Body of pancreas (tissue), 4 donors: ENCODE data around the gene IVD. TPM values are rescaled to one million over a fixed set of nuclear protein-coding genes. Genes with fewer than 3 reads are reported as not detected.
A peak's percentile ranks its signal among the peaks of the same experiment; 100 is the strongest.

Experiments used
- ATAC-seq: fragments of 150-250 bp; one replicate; pipeline ENCODE4 v1.9.1; 2016
- DNase-seq, 4 donors: peaks; one replicate each; pipeline ENCODE4 v3.0.0-alpha.2; 2019
- H3K27ac ChIP-seq, 4 donors: fragments of 200-600 bp; sonication (generic); 1 replicate in 3 of 4; 2 replicates in 1 of 4; pipeline versions ENCODE4 v1.5.1 to v1.6.1; 2016 to 2019; ENCODE audit warnings: mild to moderate bottlenecking in 1 of 4, mixed read lengths in 1 of 4, moderate library complexity in 1 of 4
- H3K27me3 ChIP-seq, 2 donors: fragments of 200-600 bp; sonication (generic); one replicate each; pipeline ENCODE4 v1.6.0; 2016; ENCODE audit warnings: mild to moderate bottlenecking in 1 of 2
- H3K36me3 ChIP-seq, 2 donors: fragments of 200-600 bp; sonication (generic); replicated peaks in 1 of 2; 2 replicates each; pipeline ENCODE4 v1.5.1; 2016; ENCODE audit warnings: low read depth in 2 of 2; ENCODE audit not compliant: insufficient read depth in 1 of 2
- H3K4me1 ChIP-seq: fragments of 200-600 bp; sonication (generic); one replicate; pipeline ENCODE4 v1.6.0; 2016
- H3K4me3 ChIP-seq, 2 donors: fragments of 200-600 bp; sonication (generic); 1 replicate in 1 of 2; 2 replicates in 1 of 2; pipeline ENCODE4 v1.5.1; 2016 to 2019
- H3K9me3 ChIP-seq, 3 donors: fragments of 200-600 bp; sonication (generic); 1 replicate in 2 of 3; 2 replicates in 1 of 3; pipeline ENCODE4 v1.5.1; 2016
- POLR2A ChIP-seq, 3 donors: fragments of 450-650 bp; IDR thresholded peaks; one replicate each; pipeline ENCODE4 v1.6.1; 2016; ENCODE audit warnings: antibody characterized with exemption in 3 of 3, mild to moderate bottlenecking in 2 of 3
- whole genome bisulfite sequencing, 2 donors: methylation state at CpG; one replicate each; pipeline ENCODE4 v1.1.5; 2017; 5-methylcytosine and 5-hydroxymethylcytosine counted together
- intact Hi-C: fragments of 100-400 bp; cut with DNase I; formaldehyde crosslinking; loops from one replicate; pipeline ENCODE4 v1.15.1; 2023
- total RNA-seq, 2 donors: library from RNA; depleted of rRNA; stranded (reverse); fragments of >200 nt; gene quantifications; one replicate each; pipeline ENCODE4 v1.1.0, GENCODE V29; 2016
- TF ChIP-seq, protein P1 (sequence below), 7 experiments: fragments of 450-650 bp in 4 of 7; fragments of 200-600 bp in 3 of 7; sonication (generic) in 3 of 7; IDR thresholded peaks; one replicate each; pipeline ENCODE4 v1.5.1; 2016 to 2019; ENCODE audit warnings: antibody characterized with exemption in 7 of 7

Gene IVD
- total RNA-seq, 2 donors from 2014 or later = 30.3 to 34.0 TPM

DNA sequence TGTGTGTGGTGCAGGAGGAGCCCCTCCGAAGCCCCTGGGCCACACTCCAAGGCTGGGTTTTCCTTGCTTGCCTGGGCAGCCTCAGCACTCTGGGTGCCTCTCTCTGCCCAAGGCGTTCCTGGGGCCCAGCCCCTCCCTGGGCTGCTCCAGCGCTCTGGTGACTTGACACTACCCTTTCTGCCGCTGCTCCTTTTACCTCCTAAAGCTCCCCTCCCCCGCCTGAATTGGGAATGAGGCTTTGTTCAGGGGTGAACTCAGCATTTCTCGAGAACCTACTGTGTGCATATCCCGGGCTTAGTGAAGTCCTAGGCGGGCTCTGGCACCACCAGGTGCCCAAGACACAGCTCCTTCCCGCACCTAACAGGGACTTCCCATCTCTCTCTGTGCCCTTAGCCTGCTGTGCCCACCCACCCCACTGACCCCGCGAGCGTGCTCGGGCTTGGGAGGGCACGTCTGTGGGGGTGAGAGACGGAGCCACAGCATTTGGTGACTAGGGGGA lies 33.9 kb downstream of the IVD start:
- Histone ChIP-seq H3K36me3 (no peaks in the 10 kb centered on the region), H3K4me3 (peak overlapping the region in 1 of 2 donors; percentile 27), H3K9me3 (no peaks in the 10 kb centered on the region), H3K27me3 (no peaks in the 10 kb centered on the region), H3K27ac (peak overlapping the region; percentile 71 to 87 (median 84)), H3K4me1 (peaks cover 56% of the 10 kb centered on the region)
- ATAC-seq = no peak
- intact Hi-C loops = no loop called here
- DNase-seq = peak; percentile 43 to 61 (median 52)
- TF ChIP-seq, protein P1, sequence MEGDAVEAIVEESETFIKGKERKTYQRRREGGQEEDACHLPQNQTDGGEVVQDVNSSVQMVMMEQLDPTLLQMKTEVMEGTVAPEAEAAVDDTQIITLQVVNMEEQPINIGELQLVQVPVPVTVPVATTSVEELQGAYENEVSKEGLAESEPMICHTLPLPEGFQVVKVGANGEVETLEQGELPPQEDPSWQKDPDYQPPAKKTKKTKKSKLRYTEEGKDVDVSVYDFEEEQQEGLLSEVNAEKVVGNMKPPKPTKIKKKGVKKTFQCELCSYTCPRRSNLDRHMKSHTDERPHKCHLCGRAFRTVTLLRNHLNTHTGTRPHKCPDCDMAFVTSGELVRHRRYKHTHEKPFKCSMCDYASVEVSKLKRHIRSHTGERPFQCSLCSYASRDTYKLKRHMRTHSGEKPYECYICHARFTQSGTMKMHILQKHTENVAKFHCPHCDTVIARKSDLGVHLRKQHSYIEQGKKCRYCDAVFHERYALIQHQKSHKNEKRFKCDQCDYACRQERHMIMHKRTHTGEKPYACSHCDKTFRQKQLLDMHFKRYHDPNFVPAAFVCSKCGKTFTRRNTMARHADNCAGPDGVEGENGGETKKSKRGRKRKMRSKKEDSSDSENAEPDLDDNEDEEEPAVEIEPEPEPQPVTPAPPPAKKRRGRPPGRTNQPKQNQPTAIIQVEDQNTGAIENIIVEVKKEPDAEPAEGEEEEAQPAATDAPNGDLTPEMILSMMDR (IDR thresholded peaks at IDR 0.05) = no peak
- no peak for TF ChIP-seq POLR2A (IDR thresholded peaks at IDR 0.05)
- 10 to 12% methylated on average over 7 to 15 of the region's 15 CpGs for WGBS, 2 donors

DNA sequence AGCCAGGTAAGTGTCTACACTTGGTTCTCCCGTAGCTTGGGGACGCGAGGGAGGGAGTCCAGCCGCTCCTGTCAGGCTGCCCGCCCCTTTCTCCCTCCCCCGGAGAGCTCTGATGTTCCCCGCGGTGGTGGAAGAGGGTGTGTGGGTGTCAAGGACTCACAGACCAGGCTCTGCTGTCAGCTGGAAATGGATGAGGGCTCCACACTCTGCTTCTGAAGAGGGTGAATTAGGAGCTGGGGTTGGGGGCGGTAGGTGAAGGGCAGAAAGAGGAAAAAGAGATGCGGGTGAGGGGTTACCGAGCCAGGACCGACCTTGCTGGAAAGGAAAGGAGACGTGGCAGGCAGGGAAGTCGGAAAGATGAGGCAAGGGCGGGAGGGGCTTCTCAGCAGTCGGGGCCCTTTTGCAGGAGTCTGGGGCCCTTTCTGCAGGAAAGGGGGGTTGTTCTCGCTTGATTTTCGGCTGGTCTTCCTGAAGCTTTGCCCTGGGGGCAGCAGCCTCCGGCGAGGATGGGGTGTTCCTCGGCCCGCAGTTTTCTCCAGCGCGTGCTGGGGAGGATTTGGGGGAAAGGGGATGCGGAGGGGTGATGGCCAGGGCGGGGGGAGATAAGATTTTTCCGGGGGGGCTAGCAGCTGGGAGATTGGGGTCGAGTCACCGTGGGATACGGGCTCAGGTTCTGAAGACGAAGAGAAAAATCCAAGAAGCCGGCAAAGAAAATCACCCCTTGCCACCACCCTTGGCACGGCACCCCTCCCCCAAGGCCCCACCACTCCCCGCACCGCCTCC lies 34.6 kb downstream of the IVD start:
- TF ChIP-seq, protein P1 (IDR thresholded peaks at IDR 0.05) = no peak
- peak in 1 of 3 donors; percentile 11 for TF ChIP-seq POLR2A (IDR thresholded peaks at IDR 0.05)
- no peaks in the 10 kb centered on the region for H3K9me3 ChIP-seq
- no peaks in the 10 kb centered on the region for H3K36me3 ChIP-seq
- 0% methylated on average over 33 to 34 of the region's 35 CpGs for WGBS, 2 donors
- peaks cover 62% of the 10 kb centered on the region for H3K4me1 ChIP-seq
- DNase-seq (peak; percentile 56 to 73 (median 66)), ATAC-seq (peak; percentile 22)
- intact Hi-C loops = no loop called here
- H3K27ac ChIP-seq = peak overlapping the region; percentile 71 to 87 (median 84)
- H3K4me3 ChIP-seq = peak overlapping the region; percentile 27 to 37
- no peaks in the 10 kb centered on the region for H3K27me3 ChIP-seq

DNA sequence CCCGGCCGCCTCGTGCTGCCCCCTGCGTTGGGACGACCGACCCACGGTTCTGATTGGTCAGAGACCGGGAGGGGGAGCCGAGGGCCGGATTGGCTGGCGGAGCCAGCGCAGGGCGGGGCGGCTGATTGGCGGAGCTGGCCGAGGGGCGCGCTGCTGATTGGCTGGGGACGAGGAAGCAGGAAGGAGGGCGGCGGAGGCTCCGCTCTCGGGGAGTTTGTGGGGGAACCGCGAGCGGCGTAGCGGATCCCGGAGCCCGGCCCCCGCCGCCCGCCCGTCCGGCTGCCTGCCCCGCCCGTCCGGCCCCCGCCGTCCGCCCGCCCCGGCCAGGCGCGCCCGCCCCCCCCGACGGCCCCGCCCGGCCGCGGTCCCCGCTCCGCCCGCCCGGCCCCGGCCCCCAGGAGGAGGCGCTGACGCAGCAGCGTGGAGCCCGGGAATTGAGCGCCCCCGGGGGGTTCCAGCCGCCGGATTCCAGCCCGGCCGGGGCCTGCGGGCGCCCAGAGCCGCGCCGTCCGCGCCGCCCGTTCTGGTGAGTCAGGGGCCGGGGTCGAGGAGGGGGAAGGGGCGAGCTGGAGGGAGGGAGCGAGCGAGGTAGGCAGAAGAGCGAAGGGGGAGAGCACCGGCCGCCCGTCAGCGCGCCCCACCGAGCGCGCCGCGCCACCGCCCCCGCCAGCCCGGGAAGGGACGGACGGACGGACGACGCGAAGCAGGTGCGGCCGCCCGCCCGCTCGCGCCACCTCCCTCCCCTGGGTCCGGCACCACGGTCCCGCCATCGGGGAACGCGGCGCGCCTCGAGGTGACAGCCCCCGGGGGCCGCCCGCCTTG lies 35.4 kb downstream of the IVD start, which contains the start of gene BAHD1:
Gene BAHD1, plus strand, starts transcription at position 211 of the 822 bp plus-strand sequence. CDS start 17,512 bp downstream, outside the sequence.
- peak within 1 kb of the TSS; percentile 80 to 93 for H3K4me3 ChIP-seq
- 1% methylated on average over 97 of the region's 119 CpGs; no CpG with 5 or more reads in 1 of the 2 donors for WGBS, 2 donors
- no peaks in the 10 kb centered on the region for H3K27me3 ChIP-seq
- intact Hi-C loops = no loop called here
- TF ChIP-seq, protein P1 (IDR thresholded peaks at IDR 0.05) = no peak
- TF ChIP-seq POLR2A (IDR thresholded peaks at IDR 0.05) = peak; percentile 15 to 55 (median 39)
- DNase-seq = peak; percentile 96 to 97 (median 96)
- ATAC-seq = peak; percentile 88
- H3K4me1 ChIP-seq = peaks cover 65% of the 10 kb centered on the region
- H3K36me3 ChIP-seq = no peaks in the 10 kb centered on the region
- no peaks in the 10 kb centered on the region for H3K9me3 ChIP-seq
- H3K27ac ChIP-seq = peak within 1 kb of the TSS; percentile 71 to 87 (median 84)

DNA sequence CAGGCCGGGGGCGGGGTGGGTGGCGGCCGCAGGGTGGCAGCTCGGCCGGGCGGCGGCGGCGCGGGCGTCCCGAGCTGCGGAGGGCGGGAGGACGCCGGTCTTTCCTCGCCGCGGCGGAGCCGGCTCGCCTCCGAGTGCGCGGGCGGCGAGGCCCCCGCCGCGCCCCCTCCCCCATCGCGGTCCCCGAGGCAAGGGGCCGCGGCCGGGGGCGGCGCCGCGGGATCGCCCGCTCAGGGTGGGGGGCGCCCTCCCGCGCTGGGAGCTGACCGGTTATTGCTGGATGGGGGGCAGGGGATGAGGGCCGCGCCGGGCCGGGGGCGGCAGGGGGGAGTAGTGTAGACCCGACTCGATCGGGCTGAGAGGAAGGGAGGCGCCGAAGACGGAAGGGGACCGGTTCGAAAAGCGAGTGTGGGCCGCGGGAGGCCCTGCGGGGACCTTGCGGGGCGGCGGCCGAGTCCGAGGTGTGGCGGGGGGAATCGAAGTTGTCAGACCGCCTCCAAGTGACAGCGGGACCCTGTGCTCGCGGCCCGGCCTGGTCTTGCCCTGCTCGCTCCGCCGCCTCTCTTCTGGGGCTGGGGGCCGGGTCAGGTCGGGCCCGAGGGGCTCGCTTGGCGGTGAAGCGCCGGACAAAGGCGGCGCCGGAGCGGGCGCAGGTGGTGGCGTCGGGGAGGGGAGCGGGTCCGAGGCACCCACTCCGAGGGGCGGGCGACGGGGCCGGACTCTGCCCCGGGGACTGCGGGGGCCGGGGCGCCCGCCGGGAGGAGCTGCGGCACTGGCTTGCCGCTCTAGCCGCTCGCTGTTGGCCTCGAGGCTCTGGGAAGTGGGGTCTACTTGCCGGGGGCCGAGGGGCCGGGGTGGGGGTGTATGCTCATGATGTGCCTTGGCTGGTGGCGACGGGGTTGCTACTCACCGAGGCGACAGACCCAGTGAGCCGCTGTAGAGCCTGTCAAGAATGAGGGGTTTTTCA lies 36.3 kb downstream of the IVD start:
- no peaks in the 10 kb centered on the region for H3K9me3 ChIP-seq
- peak overlapping the region; percentile 62 to 80 for H3K4me3 ChIP-seq
- intact Hi-C loops = no loop called here
- H3K27ac ChIP-seq = peak overlapping the region; percentile 71 to 87 (median 84)
- H3K4me1 ChIP-seq = peaks cover 56% of the 10 kb centered on the region
- ATAC-seq (peak; percentile 6), DNase-seq (peak in 3 of 4 donors; percentile 19 to 39 (median 36))
- 0% methylated on average over 12 to 95 of the region's 119 CpGs for WGBS, 2 donors
- H3K27me3 ChIP-seq = no peaks in the 10 kb centered on the region
- H3K36me3 ChIP-seq = no peaks in the 10 kb centered on the region
- no peak for TF ChIP-seq POLR2A (IDR thresholded peaks at IDR 0.05)
- TF ChIP-seq, protein P1 (IDR thresholded peaks at IDR 0.05) = no peak
